IMR-90 (cell line): Measurements from ENCODE around the gene CHRD. TPM values are rescaled to one million over a fixed set of nuclear protein-coding genes. Genes with fewer than 3 reads are reported as not detected.

Experiments
- ATAC-seq: fragments of 200-7000 bp; cut with Tn5 transposase; 2 replicates; pipeline ENCODE4 v1.9.1; 2020; ENCODE audit warnings: low read depth, mild to moderate bottlenecking, moderate library complexity
- BruUV-seq: library from RNA; stranded (reverse); fragments of 400-500 nt; replicated peaks from 2 replicates; lab custom pipeline; 2021; lab: Mats Ljungman, UMichigan
- CTCF ChIA-PET: fragments of 300-600 bp; formaldehyde crosslinking; extraction: SDS; loops from one replicate; lab custom pipeline; 2021; ENCODE audit warnings: antibody characterized with exemption; lab: Yijun Ruan, JAX
- POLR2A ChIA-PET: fragments of 300-600 bp; sonication (Branson Sonifier 250); formaldehyde crosslinking; loops from one replicate; lab custom pipeline; 2022; ENCODE audit warnings: antibody characterized with exemption; ENCODE audit not compliant: unreplicated experiment; lab: Charles Lee
- DNase-seq: peaks from one replicate; pipeline ENCODE4 v3.0.0; 2013
- H2AFZ ChIP-seq: replicated peaks from 2 replicates; pipeline ENCODE3; 2013; ENCODE audit warnings: low read length, mild to moderate bottlenecking; ENCODE audit not compliant: poor library complexity
- H2AK5ac ChIP-seq: 2 replicates; pipeline ENCODE4 v1.6.1; 2013; ENCODE audit warnings: low read depth, low read length, inconsistent platforms
- H2AK9ac ChIP-seq: replicated peaks from 2 replicates; pipeline ENCODE3; 2013; ENCODE audit warnings: mild to moderate bottlenecking, low read depth, low read length, moderate library complexity; ENCODE audit not compliant: poor library complexity
- H2BK120ac ChIP-seq: 2 replicates; pipeline ENCODE4 v1.6.1; 2013; ENCODE audit warnings: low read depth, low read length, inconsistent platforms
- H2BK15ac ChIP-seq: 3 replicates; pipeline ENCODE4 v1.6.1; 2013; ENCODE audit warnings: low read depth, low read length, inconsistent platforms
- H2BK20ac ChIP-seq: 2 replicates; pipeline ENCODE4 v1.6.1; 2013; ENCODE audit warnings: low read depth, mild to moderate bottlenecking, inconsistent platforms, low read length, moderate library complexity
- H2BK5ac ChIP-seq: 2 replicates; pipeline ENCODE4 v1.6.1; 2013; ENCODE audit warnings: mild to moderate bottlenecking, low read depth, low read length, inconsistent platforms; ENCODE audit not compliant: poor library complexity, severe bottlenecking
- H3K14ac ChIP-seq: replicated peaks from 2 replicates; pipeline ENCODE4 v1.6.1; 2013; ENCODE audit warnings: low read depth, low read length, inconsistent platforms
- H3K18ac ChIP-seq: 2 replicates; pipeline ENCODE4 v1.6.1; 2013; ENCODE audit warnings: low read depth, low read length, control low read depth
- H3K23ac ChIP-seq: 2 replicates; pipeline ENCODE4 v1.6.1; 2013; ENCODE audit warnings: low read depth, low read length, inconsistent platforms
- H3K27ac ChIP-seq: 2 replicates; pipeline ENCODE4 v1.5.1; 2013; ENCODE audit warnings: mild to moderate bottlenecking, control low read depth, low read length; ENCODE audit not compliant: insufficient read depth
- H3K27me3 ChIP-seq: 2 replicates; pipeline ENCODE4 v1.6.1; 2013; ENCODE audit warnings: low read length; ENCODE audit not compliant: control insufficient read depth, insufficient read depth
- H3K36me3 ChIP-seq: 2 replicates; pipeline ENCODE4 v1.6.1; 2013; ENCODE audit warnings: low read length, mixed read lengths; ENCODE audit not compliant: control insufficient read depth, insufficient read depth
- H3K4ac ChIP-seq: 2 replicates; pipeline ENCODE4 v1.6.1; 2013; ENCODE audit warnings: low read depth, low read length, inconsistent platforms
- H3K4me1 ChIP-seq: 2 replicates; pipeline ENCODE4 v1.6.1; 2013; ENCODE audit warnings: low read length, mixed read lengths; ENCODE audit not compliant: control insufficient read depth, insufficient read depth
- H3K4me2 ChIP-seq: 2 replicates; pipeline ENCODE4 v1.6.1; 2013; ENCODE audit warnings: low read depth, mild to moderate bottlenecking, control low read depth, low read length, moderate library complexity
- H3K4me3 ChIP-seq: 2 replicates; pipeline ENCODE4 v1.5.1; 2013; ENCODE audit warnings: low read depth, mild to moderate bottlenecking, control low read depth, low read length, moderate library complexity; ENCODE audit not compliant: insufficient read depth
- H3K56ac ChIP-seq: 2 replicates; pipeline ENCODE4 v1.6.1; 2013; ENCODE audit warnings: low read length, inconsistent platforms; ENCODE audit not compliant: insufficient read depth; ENCODE audit errors: extremely low read depth
- H3K79me1 ChIP-seq, 2 experiments: 2 replicates each; pipeline ENCODE4 v1.6.1; 2013; ENCODE audit warnings: low read length in 2 of 2, inconsistent platforms in 1 of 2, low read depth in 1 of 2
- H3K9ac ChIP-seq: 2 replicates; pipeline ENCODE4 v1.6.1; 2013; ENCODE audit warnings: low read depth, low read length, control low read depth
- H3K9me1 ChIP-seq: 2 replicates; pipeline ENCODE4 v1.6.1; 2013; ENCODE audit warnings: low read length, inconsistent platforms; ENCODE audit not compliant: insufficient read depth
- H3K9me3 ChIP-seq: 2 replicates; pipeline ENCODE4 v1.6.1; 2013; ENCODE audit warnings: low read length; ENCODE audit not compliant: control insufficient read depth, insufficient read depth
- H4K20me1 ChIP-seq: 2 replicates; pipeline ENCODE4 v1.6.1; 2013; ENCODE audit warnings: low read length, inconsistent platforms; ENCODE audit not compliant: insufficient read depth
- H4K5ac ChIP-seq: 2 replicates; pipeline ENCODE4 v1.6.1; 2013; ENCODE audit warnings: mild to moderate bottlenecking, low read depth, low read length, control low read depth
- H4K8ac ChIP-seq, 2 experiments: 2 replicates each; pipeline ENCODE4 v1.6.1; 2013; ENCODE audit warnings: low read depth in 2 of 2, low read length in 2 of 2, control low read depth in 1 of 2, inconsistent platforms in 1 of 2
- H4K91ac ChIP-seq: 2 replicates; pipeline ENCODE4 v1.6.1; 2013; ENCODE audit warnings: low read depth, low read length, inconsistent platforms; ENCODE audit not compliant: insufficient read depth
- BHLHE40 ChIP-seq: fragments of 150-350 bp; IDR thresholded peaks from 2 replicates; pipeline ENCODE4 v1.6.1; 2016; ENCODE audit warnings: mild to moderate bottlenecking, low read depth, low read length
- FOS ChIP-seq: fragments of 150-350 bp; IDR thresholded peaks from 2 replicates; pipeline ENCODE4 v1.6.1; 2016; ENCODE audit warnings: low read depth, low read length
- MXI1 ChIP-seq: IDR thresholded peaks from 2 replicates; pipeline ENCODE4 v1.6.1; 2012; ENCODE audit warnings: low read depth, mild to moderate bottlenecking, low read length, moderate library complexity, borderline replicate concordance
- NFE2L2 ChIP-seq: fragments of 150-350 bp; IDR thresholded peaks from 2 replicates; pipeline ENCODE4 v1.6.1; 2016; ENCODE audit warnings: low read depth, mild to moderate bottlenecking, low read length
- POLR2A ChIP-seq: IDR thresholded peaks from 2 replicates; pipeline ENCODE4 v1.6.1; 2012; ENCODE audit warnings: mild to moderate bottlenecking, low read depth, low read length
- WGBS, 2 experiments: methylation state at CpG; one replicate each; pipeline versions ENCODE4 v1.1.5 to v1.1.7; 2013; ENCODE audit warnings: missing lambda C conversion rate in 2 of 2; ENCODE audit not compliant: insufficient read length in 1 of 2; ENCODE audit errors: extremely low coverage in 2 of 2; 5-methylcytosine and 5-hydroxymethylcytosine counted together
- dilution Hi-C: fragments of 300-500 bp; cut with HindIII; formaldehyde crosslinking; loops from one replicate; pipeline ENCODE4 v1.14.3; 2018; ENCODE audit warnings: low sequenced_read_pairs; ENCODE audit not compliant: unreplicated experiment
- in situ Hi-C: fragments of 300-500 bp; cut with MboI; formaldehyde crosslinking; loops from 3 replicates; pipeline ENCODE4 v1.14.3; 2019; ENCODE audit warnings: low sequenced_read_pairs, inconsistent platforms, mixed read lengths
- intact Hi-C: fragments of 100-400 bp; cut with micrococcal nuclease; formaldehyde crosslinking; loops from 2 replicates; pipeline ENCODE4 v1.10.0; 2022
- polyA plus RNA-seq, 3 experiments: library from polyadenylated mRNA; depleted of rRNA; stranded (reverse); fragments of >200 nt; gene quantifications; 2 replicates each; pipeline ENCODE4 v1.2.3, GENCODE V29; 2012; ENCODE audit warnings: low replicate concordance in 1 of 3
- total RNA-seq: library from RNA; depleted of rRNA; stranded (reverse); fragments of >200 nt; gene quantifications from 2 replicates; pipeline ENCODE4 v1.2.3, GENCODE V29; 2012

The CHRD gene
- total and polyA plus RNA-seq, 2 of the 4 experiments (the other 2 are of a cell fraction), result under 0.01 to 0.09 TPM

- ChIA-PET POLR2A (no interaction called here), CTCF (no interaction called here)
- Histone ChIP-seq H2AK9ac (no peak overlapping the region), H4K8ac (no peak overlapping the region), H3K79me1 (no peaks in the 10 kb centered on the region), H3K27me3 (no peaks in the 10 kb centered on the region), H3K4me1 (peaks cover 7% of the 10 kb centered on the region; the same call in 1 of the 2 replicates), H2AK5ac (no peak overlapping the region), H3K9me3 (no peaks in the 10 kb centered on the region), H4K5ac (no peak overlapping the region), H3K4ac (no peak overlapping the region), H2AFZ (no peak overlapping the region), H4K20me1 (peaks cover 3% of the 10 kb centered on the region), H3K9ac (no peak overlapping the region), H3K56ac (no peak overlapping the region), H3K14ac (no peak overlapping the region), H2BK120ac (no peak overlapping the region), H2BK15ac (no peak overlapping the region), H2BK20ac (no peak overlapping the region), H3K18ac (no peak overlapping the region), H3K36me3 (peaks cover 20% of the 10 kb centered on the region), H3K9me1 (0 out of 2 replicates have a peak, but pooled peaks cover under 1% of the 10 kb centered on the region), H4K91ac (no peak overlapping the region), H3K23ac (no peak overlapping the region), H3K4me3 (no peak overlapping the region), H2BK5ac (no peak overlapping the region), H3K4me2 (no peak overlapping the region), H3K27ac (no peak overlapping the region)
- in situ Hi-C loops (no loop called here), intact Hi-C loops (loop anchor here (10.0 kb wide), 1 partner anchor 1425 kb away; no protein-coding TSS in a partner anchor), dilution Hi-C loops (loop anchor here (25.0 kb wide), 1 partner anchor 187 kb away; no protein-coding TSS in a partner anchor)
- 100% methylated on average over 1 of the region's 10 CpGs; no CpG with 5 or more reads in 1 of the 2 experiments for WGBS, 2 experiments
- BruUV-seq, result no TSS peak
- no peak for ATAC-seq
- no peak for DNase-seq
- TF ChIP-seq NFE2L2 (no peak), POLR2A (no peak), MXI1 (no peak), FOS (no peak), BHLHE40 (no peak)
Measured at GRCh38 chr3:184349563-184350470, 30.0 kb upstream of the CHRD start.
